Endothelial cell of umbilical vein (primary cell): ENCODE data around the gene SLC23A2. TPM values are rescaled to one million over a fixed set of nuclear protein-coding genes. Genes with fewer than 3 reads are reported as not detected.

ENCODE experiments used
- BruUV-seq: library from RNA; stranded (reverse); fragments of 400-500 nt; replicated peaks from 2 replicates; lab custom pipeline; 2021; lab: Mats Ljungman, UMichigan
- CTCF ChIA-PET: fragments of 300-600, 350-600 bp; sonication (Branson Sonifier 250); formaldehyde crosslinking; loops from one replicate; lab custom pipeline; 2021; ENCODE audit warnings: antibody characterized with exemption, inconsistent platforms; lab: Charles Lee
- POLR2A ChIA-PET: fragments of 300-600, 350-600 bp; sonication (Branson Sonifier 250); formaldehyde crosslinking; loops from one replicate; lab custom pipeline; 2021; ENCODE audit warnings: antibody characterized with exemption, inconsistent platforms; lab: Charles Lee
- DNase-seq: peaks from one replicate; pipeline ENCODE4 v3.0.0-alpha.2; 2011; ENCODE audit warnings: low read depth, low spot score
- FAIRE-seq: peaks from 2 replicates; lab custom pipeline; 2011; peaks lifted over from hg19 to GRCh38; lab: Jason Lieb, UNC
- H2AFZ ChIP-seq: 2 replicates; pipeline ENCODE4 v1.6.0; 2012; ENCODE audit warnings: low read depth, low read length, control low read depth, inconsistent platforms
- H3K27ac ChIP-seq: 2 replicates; pipeline ENCODE4 v1.5.1; 2011; ENCODE audit warnings: low read depth, mild to moderate bottlenecking, control low read depth, low read length, moderate library complexity; ENCODE audit not compliant: insufficient read depth
- H3K27me3 ChIP-seq, 2 experiments: 2 replicates each; pipeline versions ENCODE4 v1.6.0 to v1.6.1; 2011; ENCODE audit warnings: low read length in 2 of 2, mixed read lengths in 1 of 2; ENCODE audit not compliant: control insufficient read depth in 2 of 2, insufficient read depth in 2 of 2
- H3K36me3 ChIP-seq, 2 experiments: 2 replicates in 1 of 2; 3 replicates in 1 of 2; pipeline ENCODE4 v1.5.1; 2011; ENCODE audit warnings: low read length in 2 of 2, mild to moderate bottlenecking in 1 of 2, moderate library complexity in 1 of 2; ENCODE audit not compliant: control insufficient read depth in 2 of 2, insufficient read depth in 2 of 2; ENCODE audit errors: extremely low read depth in 1 of 2
- H3K4me1 ChIP-seq: 3 replicates; pipeline ENCODE4 v1.5.1; 2011; ENCODE audit warnings: mild to moderate bottlenecking, low read length; ENCODE audit not compliant: control insufficient read depth, insufficient read depth; ENCODE audit errors: extremely low read depth
- H3K4me2 ChIP-seq: 2 replicates; pipeline ENCODE4 v1.6.1; 2011; ENCODE audit warnings: low read length, control low read depth, mixed read lengths; ENCODE audit not compliant: insufficient read depth
- H3K4me3 ChIP-seq, 3 experiments: fragments of 200-600 bp in 1 of 3; sonication (generic), shearing (Covaris generic) in 1 of 3; replicated peaks in 1 of 3; 2 replicates each; pipeline ENCODE4 v1.5.1; 2011 to 2016; ENCODE audit warnings: control low read depth in 3 of 3, low read length in 3 of 3, mild to moderate bottlenecking in 2 of 3, inconsistent platforms in 1 of 3, low read depth in 1 of 3, moderate library complexity in 1 of 3; ENCODE audit not compliant: insufficient read depth in 1 of 3
- H3K79me2 ChIP-seq: 2 replicates; pipeline ENCODE4 v1.6.0; 2012; ENCODE audit warnings: low read length, inconsistent platforms; ENCODE audit not compliant: control insufficient read depth, insufficient read depth
- H3K9ac ChIP-seq: replicated peaks from 2 replicates; pipeline ENCODE3; 2011; ENCODE audit warnings: low read length, control low read depth; ENCODE audit not compliant: insufficient read depth; ENCODE audit errors: extremely low read depth
- H3K9me1 ChIP-seq: replicated peaks from 3 replicates; pipeline ENCODE4 v1.6.0; 2011; ENCODE audit warnings: mild to moderate bottlenecking, low read length; ENCODE audit not compliant: control insufficient read depth, insufficient read depth; ENCODE audit errors: extremely low read depth
- H3K9me3 ChIP-seq: replicated peaks from 2 replicates; pipeline ENCODE4 v1.5.1; 2012; ENCODE audit warnings: low read length, inconsistent platforms; ENCODE audit not compliant: control insufficient read depth, insufficient read depth
- H4K20me1 ChIP-seq: replicated peaks from 2 replicates; pipeline ENCODE3; 2011; ENCODE audit warnings: mild to moderate bottlenecking, low read length; ENCODE audit not compliant: control insufficient read depth, insufficient read depth; ENCODE audit errors: extremely low read depth
- CTCF ChIP-seq, 2 donors: IDR thresholded peaks; 1 replicate in 1 of 2; 2 replicates in 1 of 2; pipeline ENCODE4 v1.5.1; 2011; ENCODE audit warnings: low read length in 2 of 2, mild to moderate bottlenecking in 2 of 2, moderate library complexity in 2 of 2, control low read depth in 1 of 2, inconsistent platforms in 1 of 2, low read depth in 1 of 2; ENCODE audit not compliant: insufficient read depth in 1 of 2; ENCODE audit errors: extremely low read depth in 1 of 2
- FOS ChIP-seq: IDR thresholded peaks from 2 replicates; pipeline ENCODE4 v1.6.1; 2011; ENCODE audit warnings: mild to moderate bottlenecking, low read length, moderate library complexity, borderline replicate concordance; ENCODE audit not compliant: insufficient read depth
- GATA2 ChIP-seq: IDR thresholded peaks from 2 replicates; pipeline ENCODE4 v1.7.0; 2011; ENCODE audit warnings: low read depth, mild to moderate bottlenecking, moderate library complexity, mixed read lengths, low read length; ENCODE audit not compliant: insufficient read length, insufficient read depth
- JUN ChIP-seq: IDR thresholded peaks from 2 replicates; pipeline ENCODE4 v1.6.1; 2011; ENCODE audit warnings: borderline replicate concordance, low read depth; ENCODE audit not compliant: insufficient read length, insufficient read depth
- MYC ChIP-seq: IDR thresholded peaks from one replicate; pipeline ENCODE4 v1.6.1; 2011; ENCODE audit warnings: mild to moderate bottlenecking, low read depth, low read length
- POLR2A ChIP-seq: IDR thresholded peaks from 2 replicates; pipeline ENCODE4 v1.6.1; 2012; ENCODE audit warnings: low read depth, mild to moderate bottlenecking, control low read depth, low read length
- dilution Hi-C: fragments of 300-500 bp; cut with MboI; formaldehyde crosslinking; loops from one replicate; pipeline ENCODE4 v1.15.0; 2019; ENCODE audit warnings: low sequenced_read_pairs; ENCODE audit not compliant: extremely low pct_ligation_motif_present
- intact Hi-C: fragments of 100-400 bp; cut with micrococcal nuclease; formaldehyde crosslinking; loops from one replicate; pipeline ENCODE4 v1.10.0; 2022
- polyA plus RNA-seq, 4 experiments: library from polyadenylated mRNA; depleted of rRNA in 3 of 4; stranded (reverse) in 3 of 4; unstranded in 1 of 4; fragments of >200 nt; gene quantifications; 2 replicates each; pipeline versions ENCODE4 v1.2.1 to v1.2.3, GENCODE V29; 2011 to 2012; ENCODE audit warnings: missing spikeins in 1 of 4
- total RNA-seq: library from RNA; stranded (reverse); gene quantifications from 2 replicates; pipeline ENCODE4 v1.2.3, GENCODE V29; 2021

SLC23A2 gene
- total and polyA plus RNA-seq, 2 donors (not counting 3 experiments of a cell fraction or from before 2014, with no cell fraction given) = 24.4 to 24.5 TPM

GRCh38 chr20:4893709-4894108 lies 107.6 kb downstream of the SLC23A2 start:
- FAIRE-seq = no peak
- dilution Hi-C loops = no loop called here
- POLR2A ChIA-PET = no interaction called here

More at GRCh38 chr20:4893709-4894108, 107.6 kb downstream of the SLC23A2 start:
- no peaks in the 10 kb centered on the region for H3K79me2 ChIP-seq
- H3K27ac ChIP-seq = no peak overlapping the region
- CTCF ChIA-PET = no interaction called here
- no peaks in the 10 kb centered on the region for H3K27me3 ChIP-seq
- peaks cover 5% of the 10 kb centered on the region for H3K4me1 ChIP-seq
- H3K36me3 ChIP-seq = peaks cover 0 to 4% of the 10 kb centered on the region in 2 experiments
- H3K4me2 ChIP-seq = no peak overlapping the region
- no peak overlapping the region for H3K4me3 ChIP-seq
- H3K9me1 ChIP-seq = no peaks in the 10 kb centered on the region
- intact Hi-C loops = no loop called here
- H4K20me1 ChIP-seq = no peaks in the 10 kb centered on the region
- no TSS peak for BruUV-seq
- H3K9ac ChIP-seq = no peak overlapping the region
- no peak for DNase-seq
- TF ChIP-seq CTCF (IDR thresholded peaks at IDR 0.05; ENCODE audit: extremely low read depth in 1 of 2, insufficient read depth in 1 of 2, low read depth in 1 of 2, low read length in 2 of 2) = no peak
- TF ChIP-seq MYC = no peak
- no peak for TF ChIP-seq FOS
- TF ChIP-seq JUN = no peak
- TF ChIP-seq GATA2 = no peak
- no peak for TF ChIP-seq POLR2A
- H2AFZ ChIP-seq = no peak overlapping the region
- H3K9me3 ChIP-seq = no peaks in the 10 kb centered on the region
